HEK293 (cell line): ENCODE data around the gene NOC4L.

ENCODE experiments used
- ATF2 ChIP-seq: fragments of 450-650 bp; formaldehyde crosslinking; IDR thresholded peaks from 2 replicates; pipeline ENCODE4 v1.5.1; 2016; ENCODE audit warnings: missing biosample characterization, missing genetic modification characterization, low read depth
- HOXC10 ChIP-seq: sonication (generic); formaldehyde crosslinking; IDR thresholded peaks from 2 replicates; pipeline ENCODE4 v1.8.1; 2023; ENCODE audit warnings: mild to moderate bottlenecking, missing genetic modification reagents
- KLF16 ChIP-seq: fragments of 450-650 bp; formaldehyde crosslinking; IDR thresholded peaks from 2 replicates; pipeline ENCODE4 v1.5.1; 2017; ENCODE audit warnings: missing biosample characterization, missing genetic modification characterization
- PBX3 ChIP-seq: sonication (generic); formaldehyde crosslinking; IDR thresholded peaks from 2 replicates; pipeline ENCODE4 v1.8.1; 2022; ENCODE audit warnings: mild to moderate bottlenecking, moderate library complexity, missing genetic modification reagents
- SP3 ChIP-seq: fragments of 450-650 bp; formaldehyde crosslinking; IDR thresholded peaks from 2 replicates; pipeline ENCODE4 v1.5.1; 2016; ENCODE audit warnings: missing biosample characterization, missing genetic modification characterization
- SP7 ChIP-seq: fragments of 450-650 bp; formaldehyde crosslinking; IDR thresholded peaks from 2 replicates; pipeline ENCODE4 v1.5.1; 2016; ENCODE audit warnings: missing biosample characterization, missing genetic modification characterization
- YY2 ChIP-seq: fragments of 450-650 bp; formaldehyde crosslinking; IDR thresholded peaks from 2 replicates; pipeline ENCODE4 v1.5.1; 2016; ENCODE audit warnings: missing biosample characterization, missing genetic modification characterization
- ZBTB1 ChIP-seq: fragments of 450-650 bp; formaldehyde crosslinking; IDR thresholded peaks from 2 replicates; pipeline ENCODE4 v1.5.1; 2016; ENCODE audit warnings: missing biosample characterization, missing genetic modification characterization
- ZBTB21 ChIP-seq: fragments of 450-650 bp; formaldehyde crosslinking; IDR thresholded peaks from 2 replicates; pipeline ENCODE4 v1.5.1; 2017; ENCODE audit warnings: missing biosample characterization, missing genetic modification characterization
- ZBTB26 ChIP-seq: fragments of 450-650 bp; formaldehyde crosslinking; optimal IDR thresholded peaks from 2 replicates; pipeline ENCODE3; 2016; ENCODE audit warnings: missing biosample characterization, mild to moderate bottlenecking, missing genetic modification characterization
- ZBTB8A ChIP-seq: fragments of 450-650 bp; formaldehyde crosslinking; IDR thresholded peaks from 2 replicates; pipeline ENCODE4 v1.5.1; 2016; ENCODE audit warnings: missing biosample characterization, missing genetic modification characterization
- ZFHX2 ChIP-seq: fragments of 450-650 bp; formaldehyde crosslinking; conservative IDR thresholded peaks from 2 replicates; pipeline ENCODE4 v1.5.1; 2016; ENCODE audit warnings: missing biosample characterization, missing genetic modification characterization
- ZFP37 ChIP-seq: fragments of 450-650 bp; formaldehyde crosslinking; IDR thresholded peaks from 2 replicates; pipeline ENCODE4 v1.5.1; 2016; ENCODE audit warnings: missing biosample characterization, missing genetic modification characterization
- ZNF146 ChIP-seq: fragments of 450-650 bp; formaldehyde crosslinking; IDR thresholded peaks from 2 replicates; pipeline ENCODE4 v1.5.1; 2016; ENCODE audit warnings: missing biosample characterization, missing genetic modification characterization
- ZNF148 ChIP-seq: fragments of 450-650 bp; formaldehyde crosslinking; IDR thresholded peaks from 2 replicates; pipeline ENCODE4 v1.5.0; 2017; ENCODE audit warnings: missing biosample characterization, missing genetic modification characterization, borderline replicate concordance
- ZNF16 ChIP-seq: fragments of 450-650 bp; formaldehyde crosslinking; IDR thresholded peaks from 2 replicates; pipeline ENCODE4 v1.5.1; 2016; ENCODE audit warnings: low read depth, missing biosample characterization, missing genetic modification characterization
- ZNF214 ChIP-seq: fragments of 450-650 bp; formaldehyde crosslinking; IDR thresholded peaks from 2 replicates; pipeline ENCODE4 v1.5.1; 2017; ENCODE audit warnings: missing biosample characterization, mild to moderate bottlenecking, missing genetic modification characterization, borderline replicate concordance
- ZNF23 ChIP-seq: fragments of 450-650 bp; formaldehyde crosslinking; IDR thresholded peaks from 2 replicates; pipeline ENCODE4 v1.5.1; 2016; ENCODE audit warnings: missing biosample characterization, missing genetic modification characterization, borderline replicate concordance
- ZNF394 ChIP-seq: fragments of 450-650 bp; formaldehyde crosslinking; IDR thresholded peaks from 2 replicates; pipeline ENCODE4 v1.5.1; 2016; ENCODE audit warnings: missing biosample characterization, missing genetic modification characterization, mild to moderate bottlenecking, moderate library complexity, borderline replicate concordance
- ZNF530 ChIP-seq: fragments of 450-650 bp; formaldehyde crosslinking; IDR thresholded peaks from 2 replicates; pipeline ENCODE4 v1.5.1; 2016; ENCODE audit warnings: low read depth, missing biosample characterization, missing genetic modification characterization
- ZNF560 ChIP-seq: fragments of 450-650 bp; formaldehyde crosslinking; IDR thresholded peaks from 2 replicates; pipeline ENCODE4 v1.5.1; 2017; ENCODE audit warnings: missing biosample characterization, missing genetic modification characterization, borderline replicate concordance
- ZNF585B ChIP-seq: fragments of 450-650 bp; formaldehyde crosslinking; IDR thresholded peaks from 2 replicates; pipeline ENCODE4 v1.5.1; 2016; ENCODE audit warnings: missing biosample characterization, missing genetic modification characterization
- ZNF639 ChIP-seq: fragments of 450-650 bp; formaldehyde crosslinking; IDR thresholded peaks from 2 replicates; pipeline ENCODE4 v1.5.1; 2016; ENCODE audit warnings: missing biosample characterization, missing genetic modification characterization
- ZNF654 ChIP-seq: fragments of 450-650 bp; formaldehyde crosslinking; IDR thresholded peaks from 2 replicates; pipeline ENCODE4 v1.5.1; 2016; ENCODE audit warnings: low read depth, missing biosample characterization, missing genetic modification characterization
- ZNF692 ChIP-seq: fragments of 450-650 bp; formaldehyde crosslinking; IDR thresholded peaks from 2 replicates; pipeline ENCODE4 v1.5.1; 2016; ENCODE audit warnings: missing biosample characterization, missing genetic modification characterization
- ZSCAN5A ChIP-seq: fragments of 450-650 bp; formaldehyde crosslinking; IDR thresholded peaks from 2 replicates; pipeline ENCODE4 v1.5.1; 2016; ENCODE audit warnings: missing biosample characterization, missing genetic modification characterization

NOC4L gene

GRCh38 chr12:132144115-132144809 is at the start of gene NOC4L, which contains the start of gene DDX51 (continued):
- TF ChIP-seq ZFP37 (tag by site-specific recombination): 0 out of 2 replicates have a peak, but pooled peaks have one; percentile 61
- no peak for TF ChIP-seq ZNF654
- TF ChIP-seq ZNF639 (tag by site-specific recombination): peak; percentile 92
- TF ChIP-seq PBX3 (CRISPR knock-in tag): 0 out of 2 replicates have a peak, but pooled peaks have one; percentile 87
- TF ChIP-seq SP3 (tag by site-specific recombination): peak; percentile 83
- TF ChIP-seq ZBTB26 (tag by site-specific recombination): peak; percentile 86
- peak; percentile 88 for TF ChIP-seq SP7 (tag by site-specific recombination)
- TF ChIP-seq ZFHX2: peak; percentile 73
- no peak for TF ChIP-seq ZNF560
- peak; percentile 77; the same call in 1 of the 2 replicates for TF ChIP-seq ZBTB1 (tag by site-specific recombination)
- TF ChIP-seq ZNF23: no peak
- TF ChIP-seq KLF16 (tag by site-specific recombination): peak; percentile 93
- TF ChIP-seq ZNF16 (tag by site-specific recombination): no peak; the same call in 1 of the 2 replicates
- TF ChIP-seq ZNF530: no peak
- peak; percentile 93 for TF ChIP-seq YY2
- TF ChIP-seq ZSCAN5A (tag by site-specific recombination): 0 out of 2 replicates have a peak, but pooled peaks have one; percentile 83
- peak; percentile 76 for TF ChIP-seq ZNF692
- 0 out of 2 replicates have a peak, but pooled peaks have one; percentile 3 for TF ChIP-seq ZNF585B (tag by site-specific recombination)
- peak; percentile 68; the same call in 1 of the 2 replicates for TF ChIP-seq ZNF394
- TF ChIP-seq ZBTB8A (tag by site-specific recombination): peak; percentile 97
- no peak for TF ChIP-seq HOXC10 (CRISPR knock-in tag)
- TF ChIP-seq ZBTB21 (tag by site-specific recombination): peak; percentile 100
- TF ChIP-seq ZNF146 (tag by site-specific recombination): peak; percentile 77; the same call in 1 of the 2 replicates
- no peak for TF ChIP-seq ZNF214 (tag by site-specific recombination)
- peak; percentile 100 for TF ChIP-seq ATF2
- TF ChIP-seq ZNF148 (tag by site-specific recombination): peak; percentile 69; the same call in 1 of the 2 replicates
